ENCODE results near the gene EYS.

The EYS gene

GRCh38 chr6:64681416-64682160 is 1025.4 kb downstream of the EYS start:
- H3K4me3 ChIP-seq (ENCODE audit: low read depth, low read length), result no peak overlapping the region
- TF ChIP-seq CTCF (IDR thresholded peaks at IDR 0.05; ENCODE audit: insufficient read depth, low read depth, low read length, missing control alignments), result no peak
- no peak for DNase-seq (ENCODE audit: low read depth)

GRCh38 chr6:64680446-64680845 is 1026.6 kb downstream of the EYS start:
- TF ChIP-seq CTCF (IDR thresholded peaks at IDR 0.05; ENCODE audit: insufficient read depth, low read depth, low read length, missing control alignments), result no peak
- DNase-seq (ENCODE audit: low read depth), result no peak
- no peak overlapping the region for H3K4me3 ChIP-seq (ENCODE audit: low read depth, low read length)

- no peak overlapping the region for H3K4me3 ChIP-seq (ENCODE audit: low read depth, low read length)
- no peak for DNase-seq (ENCODE audit: low read depth)
- TF ChIP-seq CTCF (IDR thresholded peaks at IDR 0.05; ENCODE audit: insufficient read depth, low read depth, low read length, missing control alignments), result no peak
Measured at GRCh38 chr6:64679416-64679815, 1027.6 kb downstream of the EYS start.

GRCh38 chr6:64672651-64673050 is 1034.4 kb downstream of the EYS start:
- no peak for DNase-seq (ENCODE audit: low read depth)
- H3K4me3 ChIP-seq (ENCODE audit: low read depth, low read length), result no peak overlapping the region
- TF ChIP-seq CTCF (IDR thresholded peaks at IDR 0.05; ENCODE audit: insufficient read depth, low read depth, low read length, missing control alignments), result no peak

- TF ChIP-seq CTCF (IDR thresholded peaks at IDR 0.05; ENCODE audit: insufficient read depth, low read depth, low read length, missing control alignments), result no peak
- no peak for DNase-seq (ENCODE audit: low read depth)
- H3K4me3 ChIP-seq (ENCODE audit: low read depth, low read length), result no peak overlapping the region
Measured at GRCh38 chr6:64672131-64672530, 1034.9 kb downstream of the EYS start.

GRCh38 chr6:64665137-64665536 is 1041.9 kb downstream of the EYS start:
- TF ChIP-seq CTCF (IDR thresholded peaks at IDR 0.05; ENCODE audit: insufficient read depth, low read depth, low read length, missing control alignments), result no peak
- DNase-seq (ENCODE audit: low read depth), result no peak
- H3K4me3 ChIP-seq (ENCODE audit: low read depth, low read length), result no peak overlapping the region

- no peak for TF ChIP-seq CTCF (IDR thresholded peaks at IDR 0.05; ENCODE audit: insufficient read depth, low read depth, low read length, missing control alignments)
- DNase-seq (ENCODE audit: low read depth), result no peak
- no peak overlapping the region for H3K4me3 ChIP-seq (ENCODE audit: low read depth, low read length)
Measured at GRCh38 chr6:64664480-64664879, 1042.5 kb downstream of the EYS start.
